H9 (cell line): Measurements from ENCODE around the gene OR52I1. TPM values are rescaled to one million over a fixed set of nuclear protein-coding genes. Genes with fewer than 3 reads are reported as not detected.

ENCODE experiments used
- DNase-seq: peaks from one replicate; pipeline ENCODE4 v3.0.0-alpha.2; 2017
- H2AFZ ChIP-seq: one replicate; pipeline ENCODE4 v1.6.1; 2013; ENCODE audit warnings: mild to moderate bottlenecking, low read length, control low read depth, moderate library complexity
- H2AK5ac ChIP-seq: 2 replicates; pipeline ENCODE4 v1.6.1; 2013; ENCODE audit warnings: low read length, control low read depth, mixed read lengths; ENCODE audit not compliant: insufficient read length
- H2BK120ac ChIP-seq: one replicate; pipeline ENCODE4 v1.6.1; 2013; ENCODE audit warnings: low read depth, mild to moderate bottlenecking, low read length, control low read depth, inconsistent platforms; ENCODE audit not compliant: poor library complexity, severe bottlenecking
- H2BK12ac ChIP-seq: 2 replicates; pipeline ENCODE4 v1.6.1; 2013; ENCODE audit warnings: low read length, control low read depth, mixed read lengths, low read depth; ENCODE audit not compliant: insufficient read length
- H2BK15ac ChIP-seq: 2 replicates; pipeline ENCODE4 v1.6.1; 2013; ENCODE audit warnings: low read depth, low read length, control low read depth
- H2BK20ac ChIP-seq: one replicate; pipeline ENCODE4 v1.6.1; 2013; ENCODE audit warnings: low read depth, mild to moderate bottlenecking, low read length, control low read depth, inconsistent platforms; ENCODE audit not compliant: poor library complexity, severe bottlenecking
- H2BK5ac ChIP-seq: 2 replicates; pipeline ENCODE4 v1.6.1; 2013; ENCODE audit warnings: low read length, control low read depth, mixed read lengths; ENCODE audit not compliant: insufficient read length
- H3K14ac ChIP-seq: 2 replicates; pipeline ENCODE4 v1.6.1; 2013; ENCODE audit warnings: low read length, control low read depth; ENCODE audit not compliant: insufficient read depth
- H3K18ac ChIP-seq: 2 replicates; pipeline ENCODE4 v1.6.1; 2013; ENCODE audit warnings: low read depth, mild to moderate bottlenecking, mixed read lengths, low read length, control low read depth; ENCODE audit not compliant: insufficient read length
- H3K23ac ChIP-seq: 2 replicates; pipeline ENCODE4 v1.6.1; 2013; ENCODE audit warnings: low read length, control low read depth, mixed read lengths, low read depth; ENCODE audit not compliant: insufficient read length
- H3K23me2 ChIP-seq: 2 replicates; pipeline ENCODE4 v1.6.1; 2013; ENCODE audit warnings: low read depth, mild to moderate bottlenecking, mixed read lengths, low read length, control low read depth; ENCODE audit not compliant: insufficient read length, poor library complexity, severe bottlenecking
- H3K27ac ChIP-seq: 2 replicates; pipeline ENCODE4 v1.5.1; 2013; ENCODE audit warnings: low read length, control low read depth, mixed read lengths, low read depth; ENCODE audit not compliant: insufficient read length
- H3K27me3 ChIP-seq: 2 replicates; pipeline ENCODE4 v1.6.1; 2013; ENCODE audit warnings: low read length, control low read depth, inconsistent platforms; ENCODE audit not compliant: insufficient read depth
- H3K4ac ChIP-seq: 2 replicates; pipeline ENCODE4 v1.6.1; 2013; ENCODE audit warnings: low read depth, mild to moderate bottlenecking, control low read depth, inconsistent platforms, low read length, moderate library complexity
- H3K4me1 ChIP-seq: 2 replicates; pipeline ENCODE4 v1.6.1; 2013; ENCODE audit warnings: low read length, control low read depth, inconsistent platforms; ENCODE audit not compliant: insufficient read depth
- H3K4me2 ChIP-seq: 2 replicates; pipeline ENCODE4 v1.6.1; 2013; ENCODE audit warnings: low read length, control low read depth, mixed read lengths; ENCODE audit not compliant: insufficient read length, insufficient read depth
- H3K56ac ChIP-seq: 2 replicates; pipeline ENCODE4 v1.6.1; 2013; ENCODE audit warnings: low read depth, mild to moderate bottlenecking, mixed read lengths, low read length, control low read depth; ENCODE audit not compliant: insufficient read length
- H3K79me1 ChIP-seq: 2 replicates; pipeline ENCODE4 v1.6.1; 2013; ENCODE audit warnings: low read depth, mild to moderate bottlenecking, moderate library complexity, low read length, control low read depth, inconsistent platforms; ENCODE audit not compliant: insufficient read depth, poor library complexity, severe bottlenecking
- H3K79me2 ChIP-seq: 2 replicates; pipeline ENCODE4 v1.6.1; 2013; ENCODE audit warnings: low read length, control low read depth, inconsistent platforms; ENCODE audit not compliant: insufficient read depth
- H3K9ac ChIP-seq: 2 replicates; pipeline ENCODE4 v1.6.1; 2013; ENCODE audit warnings: low read length, control low read depth, mixed read lengths; ENCODE audit not compliant: insufficient read length; ENCODE audit errors: extremely low read depth
- H3K9me3 ChIP-seq: one replicate; pipeline ENCODE4 v1.6.1; 2013; ENCODE audit warnings: low read depth, low read length, inconsistent platforms; ENCODE audit not compliant: control insufficient read depth
- H3T11ph ChIP-seq: one replicate; pipeline ENCODE4 v1.6.1; 2013; ENCODE audit warnings: mild to moderate bottlenecking, low read length, control low read depth, inconsistent platforms
- H4K20me1 ChIP-seq: one replicate; pipeline ENCODE4 v1.6.1; 2013; ENCODE audit not compliant: control insufficient read depth, insufficient read length, insufficient read depth
- H4K5ac ChIP-seq: 2 replicates; pipeline ENCODE4 v1.6.1; 2013; ENCODE audit warnings: low read depth, mild to moderate bottlenecking, mixed read lengths, low read length, control low read depth; ENCODE audit not compliant: insufficient read length
- H4K8ac ChIP-seq: replicated peaks from 2 replicates; pipeline ENCODE4 v1.6.1; 2013; ENCODE audit warnings: low read length, control low read depth, mixed read lengths, low read depth; ENCODE audit not compliant: insufficient read length
- H4K91ac ChIP-seq: 2 replicates; pipeline ENCODE4 v1.6.1; 2013; ENCODE audit warnings: low read depth, mild to moderate bottlenecking, moderate library complexity, mixed read lengths, low read length, control low read depth; ENCODE audit not compliant: insufficient read length
- H3K27ac Mint-ChIP-seq, 3 experiments: 2 replicates in 2 of 3; 3 replicates in 1 of 3; pipeline ENCODE4 v1.8.0; 2020 to 2021; ENCODE audit warnings: mixed read lengths in 3 of 3, mild to moderate bottlenecking in 1 of 3, moderate library complexity in 1 of 3
- H3K27me3 Mint-ChIP-seq: 2 replicates; pipeline ENCODE4 v1.8.0; 2021; ENCODE audit warnings: low read depth, mild to moderate bottlenecking, moderate library complexity, mixed read lengths
- H3K36me3 Mint-ChIP-seq, 3 experiments: 2 replicates in 2 of 3; 3 replicates in 1 of 3; pipeline ENCODE4 v1.8.0; 2020 to 2021; ENCODE audit warnings: low read depth in 3 of 3, mixed read lengths in 3 of 3; ENCODE audit not compliant: insufficient read depth in 1 of 3
- H3K4me1 Mint-ChIP-seq, 2 experiments: 2 replicates each; pipeline ENCODE4 v1.8.0; 2020; ENCODE audit warnings: mixed read lengths in 2 of 2
- H3K4me3 Mint-ChIP-seq, 2 experiments: 2 replicates in 1 of 2; 3 replicates in 1 of 2; pipeline ENCODE4 v1.8.0; 2020 to 2021; ENCODE audit warnings: mild to moderate bottlenecking in 2 of 2, mixed read lengths in 2 of 2, moderate library complexity in 1 of 2
- H3K9me3 Mint-ChIP-seq, 2 experiments: 2 replicates in 1 of 2; 3 replicates in 1 of 2; pipeline ENCODE4 v1.8.0; 2020; ENCODE audit warnings: mild to moderate bottlenecking in 2 of 2, mixed read lengths in 2 of 2, moderate library complexity in 1 of 2
- CTCF ChIP-seq: fragments of 200-600 bp; sonication (generic); conservative IDR thresholded peaks from 3 replicates; pipeline ENCODE4 v1.8.0; 2021; ENCODE audit warnings: antibody characterized with exemption, mild to moderate bottlenecking
- WGBS: extraction: QIAGEN DNeasy Blood & Tissue Kit; methylation state at CpG from one replicate; pipeline ENCODE4 v1.1.7; 2013; ENCODE audit warnings: missing lambda C conversion rate, low lambda C conversion rate, mixed read lengths; ENCODE audit not compliant: insufficient read length; ENCODE audit errors: extremely low coverage; 5-methylcytosine and 5-hydroxymethylcytosine counted together
- total RNA-seq: library from RNA; stranded (reverse); gene quantifications from 2 replicates; pipeline ENCODE4 v1.2.1, GENCODE V29; 2021

Gene OR52I1
- total RNA-seq, 1 experiment from 2014 or later: not detected

- no peaks in the 10 kb centered on the region for H3K79me1 ChIP-seq
- no peak within 1 kb of the TSS for H3K56ac ChIP-seq
- H2AFZ ChIP-seq: no peak within 1 kb of the TSS
- no peaks in the 10 kb centered on the region for H3K36me3 Mint-ChIP-seq
- no peak for DNase-seq
- H3K9me3 Mint-ChIP-seq: peaks cover 0 to 2% of the 10 kb centered on the region in 2 experiments; a peak in 2 of 5 replicates
- no peaks in the 10 kb centered on the region for H3K4me1 Mint-ChIP-seq
- no peak within 1 kb of the TSS for H3K4me2 ChIP-seq
- no peak within 1 kb of the TSS for H3K27ac Mint-ChIP-seq
- no peak within 1 kb of the TSS for H2BK12ac ChIP-seq
- H3K79me2 ChIP-seq: no peaks in the 10 kb centered on the region
- H4K91ac ChIP-seq: no peak within 1 kb of the TSS
- H2BK5ac ChIP-seq: no peak within 1 kb of the TSS
- no peaks in the 10 kb centered on the region for H4K20me1 ChIP-seq
- H3K23ac ChIP-seq: no peak within 1 kb of the TSS
- H3T11ph ChIP-seq: no peak within 1 kb of the TSS
- H3K27ac ChIP-seq: no peak within 1 kb of the TSS
- no CpG with 5 or more reads among the region's 5 CpGs for WGBS
- no peak within 1 kb of the TSS for H2AK5ac ChIP-seq
- no peak within 1 kb of the TSS for H2BK15ac ChIP-seq
- H4K5ac ChIP-seq: no peak within 1 kb of the TSS
- H3K9ac ChIP-seq: no peak within 1 kb of the TSS
- no peak within 1 kb of the TSS for H4K8ac ChIP-seq
- H2BK120ac ChIP-seq: no peak within 1 kb of the TSS
- H2BK20ac ChIP-seq: no peak within 1 kb of the TSS
- no peaks in the 10 kb centered on the region for H3K9me3 ChIP-seq
- H3K14ac ChIP-seq: no peak within 1 kb of the TSS; the same call in 1 of the 2 replicates
- no peaks in the 10 kb centered on the region for H3K27me3 ChIP-seq
- H3K18ac ChIP-seq: no peak within 1 kb of the TSS
- H3K27me3 Mint-ChIP-seq: peaks cover 14% of the 10 kb centered on the region
- H3K4me1 ChIP-seq: no peaks in the 10 kb centered on the region
- no peak within 1 kb of the TSS for H3K4me3 Mint-ChIP-seq
- no peak for TF ChIP-seq CTCF
- H3K4ac ChIP-seq: no peak within 1 kb of the TSS
- H3K23me2 ChIP-seq: no peaks in the 10 kb centered on the region
Observed at GRCh38 chr11:4544891-4545290, 48.9 kb upstream of the OR52I1 start, which contains the start of gene OR52M1. Gene OR52M1 (plus strand): TSS chr11:4545191. CDS start chr11:4545191, 0 bp downstream.
